Choroid plexus epithelial cell (primary cell): ENCODE measurements around the gene NSUN3.
A peak's percentile ranks its signal among the peaks of the same experiment; 100 is the strongest.

Experiments
- DNase-seq: peaks from one replicate; pipeline ENCODE4 v3.0.0-alpha.2; 2010; ENCODE audit warnings: low read depth
- H3K4me3 ChIP-seq: 2 replicates; pipeline ENCODE4 v1.5.1; 2011; ENCODE audit warnings: low read depth, mild to moderate bottlenecking, control low read depth, low read length, moderate library complexity
- CTCF ChIP-seq: conservative IDR thresholded peaks from 2 replicates; pipeline ENCODE4 v1.5.1; 2011; ENCODE audit warnings: low read depth, mild to moderate bottlenecking, control low read depth, inconsistent platforms, low read length, moderate library complexity

The NSUN3 gene

GRCh38 chr3:94061297-94061696, 1.6 kb upstream of the NSUN3 start:
- no peak for TF ChIP-seq CTCF
- no peak for DNase-seq
- no peak overlapping the region for H3K4me3 ChIP-seq

- TF ChIP-seq CTCF = no peak
- peak overlapping the region; percentile 82 for H3K4me3 ChIP-seq
- peak; percentile 17 for DNase-seq
Measured at GRCh38 chr3:94063496-94064119, 747 bp downstream of the NSUN3 start.

GRCh38 chr3:94064243-94064860, 1.5 kb downstream of the NSUN3 start:
- no peak overlapping the region for H3K4me3 ChIP-seq
- TF ChIP-seq CTCF = no peak
- DNase-seq = no peak

GRCh38 chr3:94065122-94065521, 2.3 kb downstream of the NSUN3 start:
- H3K4me3 ChIP-seq = no peak overlapping the region
- TF ChIP-seq CTCF = no peak
- DNase-seq = no peak

- no peak for DNase-seq
- TF ChIP-seq CTCF = no peak
- no peak overlapping the region for H3K4me3 ChIP-seq
Measured at GRCh38 chr3:94065819-94066480, 3.1 kb downstream of the NSUN3 start.

- no peak overlapping the region for H3K4me3 ChIP-seq
Measured at GRCh38 chr3:94066506-94067500, 3.9 kb downstream of the NSUN3 start.

More at GRCh38 chr3:94066506-94067500, 3.9 kb downstream of the NSUN3 start:
- no peak for TF ChIP-seq CTCF
- DNase-seq = no peak
